ENCODE data around the gene C1orf174. TPM values are rescaled to one million over a fixed set of nuclear protein-coding genes. Genes with fewer than 3 reads are reported as not detected.

Gene C1orf174
- total and polyA plus RNA-seq, 2 experiments from 2014 or later = 17.6 to 22.2 TPM

GRCh38 chr1:3903141-3904005 lies 3.3 kb upstream of the C1orf174 start:
- no peak for DNase-seq (ENCODE audit: low read depth in 1 of 2, low spot score in 1 of 2)
- Histone ChIP-seq H3K36me3 (no peaks in the 10 kb centered on the region), H3K27me3 (no peaks in the 10 kb centered on the region), H3K27ac (no peak overlapping the region), H3K4me1 (ENCODE audit: low read depth) (peaks cover 8% of the 10 kb centered on the region), H3K4me3 (no peak overlapping the region), H3K9me3 (ENCODE audit: low read depth) (no peaks in the 10 kb centered on the region)
- TF ChIP-seq, protein P1, sequence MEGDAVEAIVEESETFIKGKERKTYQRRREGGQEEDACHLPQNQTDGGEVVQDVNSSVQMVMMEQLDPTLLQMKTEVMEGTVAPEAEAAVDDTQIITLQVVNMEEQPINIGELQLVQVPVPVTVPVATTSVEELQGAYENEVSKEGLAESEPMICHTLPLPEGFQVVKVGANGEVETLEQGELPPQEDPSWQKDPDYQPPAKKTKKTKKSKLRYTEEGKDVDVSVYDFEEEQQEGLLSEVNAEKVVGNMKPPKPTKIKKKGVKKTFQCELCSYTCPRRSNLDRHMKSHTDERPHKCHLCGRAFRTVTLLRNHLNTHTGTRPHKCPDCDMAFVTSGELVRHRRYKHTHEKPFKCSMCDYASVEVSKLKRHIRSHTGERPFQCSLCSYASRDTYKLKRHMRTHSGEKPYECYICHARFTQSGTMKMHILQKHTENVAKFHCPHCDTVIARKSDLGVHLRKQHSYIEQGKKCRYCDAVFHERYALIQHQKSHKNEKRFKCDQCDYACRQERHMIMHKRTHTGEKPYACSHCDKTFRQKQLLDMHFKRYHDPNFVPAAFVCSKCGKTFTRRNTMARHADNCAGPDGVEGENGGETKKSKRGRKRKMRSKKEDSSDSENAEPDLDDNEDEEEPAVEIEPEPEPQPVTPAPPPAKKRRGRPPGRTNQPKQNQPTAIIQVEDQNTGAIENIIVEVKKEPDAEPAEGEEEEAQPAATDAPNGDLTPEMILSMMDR (IDR thresholded peaks at IDR 0.05; ENCODE audit: low read depth, low read length) = no peak

DNA sequence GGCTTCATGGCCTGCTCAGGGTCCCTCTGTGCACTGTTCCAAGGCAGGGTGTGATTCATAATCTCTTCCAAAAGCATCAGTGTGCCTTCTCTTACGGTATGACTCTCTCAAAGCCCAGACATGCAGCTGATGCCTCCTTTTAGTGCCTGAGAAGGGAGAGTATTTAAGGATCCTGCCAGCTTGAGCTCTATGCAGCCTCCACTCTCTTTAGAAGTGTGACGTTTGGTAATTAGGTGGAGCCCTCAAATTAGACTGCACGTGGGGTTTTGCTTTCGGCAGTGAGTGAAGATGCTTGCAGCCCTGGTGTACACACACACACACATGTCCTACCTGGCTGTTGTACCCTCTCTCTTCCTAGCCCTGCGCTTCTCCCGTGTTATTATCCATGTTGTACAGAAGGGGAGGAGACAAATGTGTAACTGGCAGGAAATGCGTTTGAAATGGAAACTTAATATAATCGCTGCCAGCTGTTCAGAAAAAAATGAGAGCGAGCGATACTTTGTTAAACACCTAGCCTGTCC lies 2.6 kb upstream of the C1orf174 start:
- Histone ChIP-seq H3K4me1 (ENCODE audit: low read depth) (peaks cover 8% of the 10 kb centered on the region), H3K4me3 (no peak overlapping the region), H3K9me3 (ENCODE audit: low read depth) (no peaks in the 10 kb centered on the region), H3K27me3 (no peaks in the 10 kb centered on the region), H3K27ac (no peak overlapping the region), H3K36me3 (no peaks in the 10 kb centered on the region)
- no peak for DNase-seq (ENCODE audit: low read depth in 1 of 2, low spot score in 1 of 2)
- TF ChIP-seq, protein P1 (IDR thresholded peaks at IDR 0.05; ENCODE audit: low read depth, low read length) = no peak

GRCh38 chr1:3902111-3902511 lies 2.0 kb upstream of the C1orf174 start:
- no peak overlapping the region for H3K4me3 ChIP-seq
- no peak for DNase-seq (ENCODE audit: low read depth in 1 of 2, low spot score in 1 of 2)
- H3K27me3 ChIP-seq = no peaks in the 10 kb centered on the region
- H3K4me1 ChIP-seq (ENCODE audit: low read depth) = peaks cover 8% of the 10 kb centered on the region
- no peaks in the 10 kb centered on the region for H3K36me3 ChIP-seq
- no peaks in the 10 kb centered on the region for H3K9me3 ChIP-seq (ENCODE audit: low read depth)
- TF ChIP-seq, protein P1 (IDR thresholded peaks at IDR 0.05; ENCODE audit: low read depth, low read length) = no peak
- H3K27ac ChIP-seq = no peak overlapping the region

DNA sequence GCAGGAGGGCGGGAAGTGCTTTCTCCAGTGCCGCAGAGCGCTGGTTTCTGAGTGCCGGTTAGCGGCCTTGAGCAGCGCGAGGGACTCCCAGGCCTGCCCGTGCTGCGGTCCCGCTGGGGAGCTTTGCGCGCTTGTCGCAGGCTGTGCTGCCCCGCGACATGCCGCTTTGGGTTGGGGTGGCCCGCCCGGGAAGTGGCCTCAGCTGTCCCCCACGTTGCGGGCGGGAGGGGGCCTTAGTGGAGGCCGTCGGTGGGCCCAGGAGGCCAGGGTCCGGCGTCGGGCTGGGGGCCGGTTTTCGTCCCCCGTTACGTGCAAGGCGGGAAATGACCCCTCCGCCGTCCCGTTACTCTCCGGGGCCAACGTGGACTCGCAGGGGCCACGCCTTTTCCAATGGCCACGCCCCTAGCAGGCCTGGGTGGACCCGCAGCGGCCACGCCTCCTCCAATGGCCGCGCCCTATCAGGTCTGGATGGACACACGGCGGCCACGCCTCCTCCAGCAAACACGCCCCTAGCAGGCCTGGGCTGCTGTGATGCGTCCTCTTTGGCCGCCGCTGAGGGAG lies 977 bp upstream of the C1orf174 start:
- Histone ChIP-seq H3K9me3 (ENCODE audit: low read depth) (no peaks in the 10 kb centered on the region), H3K27ac (peak overlapping the region; percentile 99), H3K36me3 (no peaks in the 10 kb centered on the region), H3K4me3 (peak overlapping the region; percentile 75), H3K27me3 (no peaks in the 10 kb centered on the region), H3K4me1 (ENCODE audit: low read depth) (peaks cover 8% of the 10 kb centered on the region)
- TF ChIP-seq, protein P1 (IDR thresholded peaks at IDR 0.05; ENCODE audit: low read depth, low read length) = no peak
- peak; percentile 98 for DNase-seq (ENCODE audit: low read depth in 1 of 2, low spot score in 1 of 2)

GRCh38 chr1:3899754-3900149 lies 320 bp downstream of the C1orf174 start:
- H3K4me3 ChIP-seq = peak overlapping the region; percentile 75

More at GRCh38 chr1:3899754-3900149, 320 bp downstream of the C1orf174 start:
- H3K36me3 ChIP-seq = no peaks in the 10 kb centered on the region
- no peaks in the 10 kb centered on the region for H3K27me3 ChIP-seq
- peaks cover 8% of the 10 kb centered on the region for H3K4me1 ChIP-seq (ENCODE audit: low read depth)
- H3K9me3 ChIP-seq (ENCODE audit: low read depth) = no peaks in the 10 kb centered on the region
- H3K27ac ChIP-seq = peak overlapping the region; percentile 99
- TF ChIP-seq, protein P1 (IDR thresholded peaks at IDR 0.05; ENCODE audit: low read depth, low read length) = no peak
- DNase-seq (ENCODE audit: low read depth in 1 of 2, low spot score in 1 of 2) = no peak

All from cardiac muscle cell (in vitro differentiated cells and primary cell).